ENCODE results near the gene FCHSD2. TPM values are rescaled to one million over a fixed set of nuclear protein-coding genes. Genes with fewer than 3 reads are reported as not detected.
A peak's percentile ranks its signal among the peaks of the same experiment; 100 is the strongest.

FCHSD2 gene
- total and polyA plus RNA-seq, 2 of the 13 experiments (the other 11 are each of a cell fraction or from before 2014, with no cell fraction given) = 20.5 to 24.8 TPM

DNA sequence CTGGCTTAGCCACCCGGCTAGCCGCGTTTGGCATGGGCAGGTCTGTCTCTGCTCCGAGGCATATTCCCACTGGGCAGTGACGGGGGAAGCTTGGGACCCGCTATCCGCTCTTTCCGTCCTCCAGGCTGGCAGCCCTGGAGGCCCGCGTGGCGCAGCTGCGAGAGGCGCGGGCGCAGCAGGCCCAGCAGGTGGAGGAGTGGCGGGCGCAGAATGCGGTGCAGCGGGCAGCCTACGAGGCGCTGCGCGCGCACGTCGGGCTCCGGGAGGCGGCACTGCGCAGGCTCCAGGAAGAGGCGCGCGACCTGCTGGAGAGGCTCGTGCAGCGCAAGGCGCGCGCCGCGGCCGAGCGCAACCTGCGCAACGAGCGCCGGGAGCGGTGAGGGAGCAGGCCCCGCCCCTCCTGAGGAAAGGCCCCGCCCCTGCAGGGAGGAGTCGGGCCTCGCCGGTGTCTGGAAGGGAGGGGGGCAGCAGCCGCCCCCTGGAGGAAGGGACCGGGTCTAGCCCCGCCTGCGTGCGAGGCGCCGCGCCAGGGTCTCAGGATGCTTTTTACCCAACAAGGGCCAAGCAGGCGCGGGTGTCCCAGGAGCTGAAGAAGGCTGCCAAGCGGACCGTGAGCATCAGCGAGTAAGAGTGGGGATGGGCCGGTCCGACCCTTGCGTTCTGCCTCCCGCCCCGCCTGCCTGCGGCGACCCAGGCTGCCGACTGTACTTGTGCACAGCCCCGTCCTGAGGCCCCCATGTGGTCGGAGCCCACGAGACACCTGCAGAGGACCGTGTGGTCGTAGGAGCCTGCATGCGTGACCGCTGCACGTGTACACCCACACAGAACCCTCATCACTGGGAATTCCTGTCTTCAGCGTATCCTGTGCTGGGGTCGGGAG is 320.0 kb downstream of the FCHSD2 start (continued):
- TF ChIP-seq CAMTA2 (CRISPR knock-in tag; IDR thresholded peaks at IDR 0.05; ENCODE audit: borderline replicate concordance) = no peak
- no peak for TF ChIP-seq PPARG (CRISPR knock-in tag; conservative IDR thresholded peaks at IDR 0.05)
- TF ChIP-seq ZNF614 (CRISPR knock-in tag; IDR thresholded peaks at IDR 0.05; ENCODE audit: borderline replicate concordance) = no peak
- TF ChIP-seq ERF (CRISPR knock-in tag; IDR thresholded peaks at IDR 0.05) = 0 out of 2 replicates have a peak, but pooled peaks have one; percentile 13
- TF ChIP-seq, protein P1, sequence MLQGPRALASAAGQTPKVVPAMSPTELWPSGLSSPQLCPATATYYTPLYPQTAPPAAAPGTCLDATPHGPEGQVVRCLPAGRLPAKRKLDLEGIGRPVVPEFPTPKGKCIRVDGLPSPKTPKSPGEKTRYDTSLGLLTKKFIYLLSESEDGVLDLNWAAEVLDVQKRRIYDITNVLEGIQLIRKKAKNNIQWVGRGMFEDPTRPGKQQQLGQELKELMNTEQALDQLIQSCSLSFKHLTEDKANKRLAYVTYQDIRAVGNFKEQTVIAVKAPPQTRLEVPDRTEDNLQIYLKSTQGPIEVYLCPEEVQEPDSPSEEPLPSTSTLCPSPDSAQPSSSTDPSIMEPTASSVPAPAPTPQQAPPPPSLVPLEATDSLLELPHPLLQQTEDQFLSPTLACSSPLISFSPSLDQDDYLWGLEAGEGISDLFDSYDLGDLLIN (CRISPR knock-in tag; IDR thresholded peaks at IDR 0.05; ENCODE audit: borderline replicate concordance) = no peak
- TF ChIP-seq KLF11 (CRISPR knock-in tag; IDR thresholded peaks at IDR 0.05) = no peak
- no peak for TF ChIP-seq SALL2 (CRISPR knock-in tag; IDR thresholded peaks at IDR 0.05)
- TF ChIP-seq ZNF446 (CRISPR knock-in tag; IDR thresholded peaks at IDR 0.05) = no peak
- TF ChIP-seq, protein P2, sequence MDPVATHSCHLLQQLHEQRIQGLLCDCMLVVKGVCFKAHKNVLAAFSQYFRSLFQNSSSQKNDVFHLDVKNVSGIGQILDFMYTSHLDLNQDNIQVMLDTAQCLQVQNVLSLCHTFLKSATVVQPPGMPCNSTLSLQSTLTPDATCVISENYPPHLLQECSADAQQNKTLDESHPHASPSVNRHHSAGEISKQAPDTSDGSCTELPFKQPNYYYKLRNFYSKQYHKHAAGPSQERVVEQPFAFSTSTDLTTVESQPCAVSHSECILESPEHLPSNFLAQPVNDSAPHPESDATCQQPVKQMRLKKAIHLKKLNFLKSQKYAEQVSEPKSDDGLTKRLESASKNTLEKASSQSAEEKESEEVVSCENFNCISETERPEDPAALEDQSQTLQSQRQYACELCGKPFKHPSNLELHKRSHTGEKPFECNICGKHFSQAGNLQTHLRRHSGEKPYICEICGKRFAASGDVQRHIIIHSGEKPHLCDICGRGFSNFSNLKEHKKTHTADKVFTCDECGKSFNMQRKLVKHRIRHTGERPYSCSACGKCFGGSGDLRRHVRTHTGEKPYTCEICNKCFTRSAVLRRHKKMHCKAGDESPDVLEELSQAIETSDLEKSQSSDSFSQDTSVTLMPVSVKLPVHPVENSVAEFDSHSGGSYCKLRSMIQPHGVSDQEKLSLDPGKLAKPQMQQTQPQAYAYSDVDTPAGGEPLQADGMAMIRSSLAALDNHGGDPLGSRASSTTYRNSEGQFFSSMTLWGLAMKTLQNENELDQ (CRISPR knock-in tag; IDR thresholded peaks at IDR 0.05; ENCODE audit: borderline replicate concordance) = no peak
- TF ChIP-seq, protein P3, sequence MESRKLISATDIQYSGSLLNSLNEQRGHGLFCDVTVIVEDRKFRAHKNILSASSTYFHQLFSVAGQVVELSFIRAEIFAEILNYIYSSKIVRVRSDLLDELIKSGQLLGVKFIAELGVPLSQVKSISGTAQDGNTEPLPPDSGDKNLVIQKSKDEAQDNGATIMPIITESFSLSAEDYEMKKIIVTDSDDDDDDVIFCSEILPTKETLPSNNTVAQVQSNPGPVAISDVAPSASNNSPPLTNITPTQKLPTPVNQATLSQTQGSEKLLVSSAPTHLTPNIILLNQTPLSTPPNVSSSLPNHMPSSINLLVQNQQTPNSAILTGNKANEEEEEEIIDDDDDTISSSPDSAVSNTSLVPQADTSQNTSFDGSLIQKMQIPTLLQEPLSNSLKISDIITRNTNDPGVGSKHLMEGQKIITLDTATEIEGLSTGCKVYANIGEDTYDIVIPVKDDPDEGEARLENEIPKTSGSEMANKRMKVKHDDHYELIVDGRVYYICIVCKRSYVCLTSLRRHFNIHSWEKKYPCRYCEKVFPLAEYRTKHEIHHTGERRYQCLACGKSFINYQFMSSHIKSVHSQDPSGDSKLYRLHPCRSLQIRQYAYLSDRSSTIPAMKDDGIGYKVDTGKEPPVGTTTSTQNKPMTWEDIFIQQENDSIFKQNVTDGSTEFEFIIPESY (CRISPR knock-in tag; IDR thresholded peaks at IDR 0.05) = 0 out of 2 replicates have a peak, but pooled peaks have one; percentile 20
- TF ChIP-seq PLRG1 (conservative IDR thresholded peaks at IDR 0.05) = no peak
- TF ChIP-seq, protein P4, sequence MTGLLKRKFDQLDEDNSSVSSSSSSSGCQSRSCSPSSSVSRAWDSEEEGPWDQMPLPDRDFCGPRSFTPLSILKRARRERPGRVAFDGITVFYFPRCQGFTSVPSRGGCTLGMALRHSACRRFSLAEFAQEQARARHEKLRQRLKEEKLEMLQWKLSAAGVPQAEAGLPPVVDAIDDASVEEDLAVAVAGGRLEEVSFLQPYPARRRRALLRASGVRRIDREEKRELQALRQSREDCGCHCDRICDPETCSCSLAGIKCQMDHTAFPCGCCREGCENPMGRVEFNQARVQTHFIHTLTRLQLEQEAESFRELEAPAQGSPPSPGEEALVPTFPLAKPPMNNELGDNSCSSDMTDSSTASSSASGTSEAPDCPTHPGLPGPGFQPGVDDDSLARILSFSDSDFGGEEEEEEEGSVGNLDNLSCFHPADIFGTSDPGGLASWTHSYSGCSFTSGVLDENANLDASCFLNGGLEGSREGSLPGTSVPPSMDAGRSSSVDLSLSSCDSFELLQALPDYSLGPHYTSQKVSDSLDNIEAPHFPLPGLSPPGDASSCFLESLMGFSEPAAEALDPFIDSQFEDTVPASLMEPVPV (CRISPR knock-in tag; IDR thresholded peaks at IDR 0.05) = no peak
- TF ChIP-seq NR2F6 (IDR thresholded peaks at IDR 0.05) = no peak
- TF ChIP-seq NR2F6 (CRISPR knock-in tag; IDR thresholded peaks at IDR 0.05) = no peak
- TF ChIP-seq RFX3 (CRISPR knock-in tag; IDR thresholded peaks at IDR 0.05) = no peak
- TF ChIP-seq, protein P5, sequence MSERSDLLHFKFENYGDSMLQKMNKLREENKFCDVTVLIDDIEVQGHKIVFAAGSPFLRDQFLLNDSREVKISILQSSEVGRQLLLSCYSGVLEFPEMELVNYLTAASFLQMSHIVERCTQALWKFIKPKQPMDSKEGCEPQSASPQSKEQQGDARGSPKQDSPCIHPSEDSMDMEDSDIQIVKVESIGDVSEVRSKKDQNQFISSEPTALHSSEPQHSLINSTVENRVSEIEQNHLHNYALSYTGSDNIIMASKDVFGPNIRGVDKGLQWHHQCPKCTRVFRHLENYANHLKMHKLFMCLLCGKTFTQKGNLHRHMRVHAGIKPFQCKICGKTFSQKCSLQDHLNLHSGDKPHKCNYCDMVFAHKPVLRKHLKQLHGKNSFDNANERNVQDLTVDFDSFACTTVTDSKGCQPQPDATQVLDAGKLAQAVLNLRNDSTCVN (CRISPR knock-in tag; IDR thresholded peaks at IDR 0.05; ENCODE audit: borderline replicate concordance) = no peak
- TF ChIP-seq, protein P6, sequence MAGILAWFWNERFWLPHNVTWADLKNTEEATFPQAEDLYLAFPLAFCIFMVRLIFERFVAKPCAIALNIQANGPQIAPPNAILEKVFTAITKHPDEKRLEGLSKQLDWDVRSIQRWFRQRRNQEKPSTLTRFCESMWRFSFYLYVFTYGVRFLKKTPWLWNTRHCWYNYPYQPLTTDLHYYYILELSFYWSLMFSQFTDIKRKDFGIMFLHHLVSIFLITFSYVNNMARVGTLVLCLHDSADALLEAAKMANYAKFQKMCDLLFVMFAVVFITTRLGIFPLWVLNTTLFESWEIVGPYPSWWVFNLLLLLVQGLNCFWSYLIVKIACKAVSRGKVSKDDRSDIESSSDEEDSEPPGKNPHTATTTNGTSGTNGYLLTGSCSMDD (CRISPR knock-in tag; IDR thresholded peaks at IDR 0.05) = no peak
